ENCODE results near the gene TPCN1. TPM values are rescaled to one million over a fixed set of nuclear protein-coding genes. Genes with fewer than 3 reads are reported as not detected.

The TPCN1 gene
- total and polyA plus RNA-seq, 2 of the 13 experiments (the other 11 are each of a cell fraction or from before 2014, with no cell fraction given), result 8.0 to 26.8 TPM

- TF ChIP-seq ZNF850 (CRISPR knock-in tag; conservative IDR thresholded peaks at IDR 0.05) (no peak), ARID4A (CRISPR knock-in tag; IDR thresholded peaks at IDR 0.05; ENCODE audit: borderline replicate concordance) (no peak), JUND (CRISPR knock-in tag; IDR thresholded peaks at IDR 0.05) (no peak), ZNF362 (CRISPR knock-in tag; IDR thresholded peaks at IDR 0.05; ENCODE audit: borderline replicate concordance) (no peak)
Observed at GRCh38 chr12:113260127-113260526, 38.9 kb downstream of the TPCN1 start (continued).

GRCh38 chr12:113260636-113261300 is 39.5 kb downstream of the TPCN1 start:
- H4K20me1 ChIP-seq (ENCODE audit: insufficient read depth, low read length), result no peaks in the 10 kb centered on the region
- FAIRE-seq (no peak), DNase-seq (ENCODE audit: low spot score) (no peak), ATAC-seq (no peak)
- 97% methylated on average over 12 of the region's 12 CpGs for WGBS (ENCODE audit: low lambda C conversion rate)
- no peak overlapping the region for H3K9ac ChIP-seq (ENCODE audit: insufficient read depth, low read depth, low read length)
- BruUV-seq (replicated peaks), result no TSS peak
- POLR2A ChIA-PET, result no interaction called here
- H3K4me3 ChIP-seq (replicated peaks in 1 of 3; ENCODE audit: insufficient read depth in 1 of 3, low read depth in 2 of 3, low read length in 3 of 3), result no peak overlapping the region
- H2AFZ ChIP-seq (ENCODE audit: low read length), result no peak overlapping the region
- intact Hi-C loops (cut with micrococcal nuclease; ENCODE audit: unreplicated experiment), result no loop called here
- CTCF ChIA-PET (ENCODE audit: low intra/inter-chr PET ratio, low total read pairs), result no interaction called here
- H3K9me3 ChIP-seq (ENCODE audit: low read length), result no peaks in the 10 kb centered on the region
- no peaks in the 10 kb centered on the region for H3K27me3 ChIP-seq (ENCODE audit: control insufficient read depth in 1 of 2, insufficient read depth in 2 of 2, low read length in 2 of 2)
- no peaks in the 10 kb centered on the region for H3K79me2 ChIP-seq (ENCODE audit: insufficient read depth, low read length)
- H3K4me2 ChIP-seq (ENCODE audit: low read depth, low read length), result no peak overlapping the region
- in situ Hi-C loops (cut with HindIII; ENCODE audit: extremely low pct_ligation_motif_present, low pct_unique_long_range_greater_than_20kb), result no loop called here
- peaks cover 2 to 8% of the 10 kb centered on the region in 2 experiments; a peak in 3 of 5 replicates for H3K36me3 ChIP-seq (replicated peaks in 1 of 2; ENCODE audit: control insufficient read depth in 1 of 2, insufficient read depth in 2 of 2, low read length in 2 of 2)
- H3K4me1 ChIP-seq (ENCODE audit: insufficient read depth, low read length), result peaks cover 33% of the 10 kb centered on the region
- no peak overlapping the region for H3K27ac ChIP-seq (ENCODE audit: extremely low read length, insufficient read depth, low read length)
- TF ChIP-seq NR2F1 (CRISPR knock-in tag; IDR thresholded peaks at IDR 0.05), result no peak
- TF ChIP-seq BORCS8-MEF2B (CRISPR knock-in tag; IDR thresholded peaks at IDR 0.05), result no peak
- no peak for TF ChIP-seq ZNF331 (CRISPR knock-in tag; IDR thresholded peaks at IDR 0.05)
- TF ChIP-seq ZNF775 (CRISPR knock-in tag; IDR thresholded peaks at IDR 0.05; ENCODE audit: borderline replicate concordance), result no peak
- TF ChIP-seq THAP7 (CRISPR knock-in tag; IDR thresholded peaks at IDR 0.05), result no peak
- no peak for TF ChIP-seq PHF8 (CRISPR knock-in tag; IDR thresholded peaks at IDR 0.05)
- no peak for TF ChIP-seq KDM3A (CRISPR knock-in tag; IDR thresholded peaks at IDR 0.05; ENCODE audit: low read depth)
- no peak for TF ChIP-seq ETS1 (CRISPR knock-in tag; IDR thresholded peaks at IDR 0.05)
- no peak for TF ChIP-seq ZNF788 (CRISPR knock-in tag; IDR thresholded peaks at IDR 0.05; ENCODE audit: borderline replicate concordance)
- TF ChIP-seq ZNF468 (CRISPR knock-in tag; IDR thresholded peaks at IDR 0.05), result no peak
- TF ChIP-seq MLLT10 (CRISPR knock-in tag; IDR thresholded peaks at IDR 0.05), result no peak
- no peak for TF ChIP-seq TAF1 (CRISPR knock-in tag; IDR thresholded peaks at IDR 0.05)
- no peak for TF ChIP-seq SMAD3 (CRISPR knock-in tag; IDR thresholded peaks at IDR 0.05)
